GM12878 (cell line): ENCODE data around the gene NXPH1. TPM values are rescaled to one million over a fixed set of nuclear protein-coding genes. Genes with fewer than 3 reads are reported as not detected.

Experiments
- ATAC-seq: fragments of 200-7000 bp; cut with Tn5 transposase; 3 replicates; pipeline ENCODE4 v1.9.1; 2020; ENCODE audit warnings: mild to moderate bottlenecking, moderate library complexity
- BruUV-seq: library from RNA; stranded (reverse); fragments of 400-500 nt; replicated peaks from 2 replicates; lab custom pipeline; 2021; lab: Mats Ljungman, UMichigan
- CTCF ChIA-PET: fragments of 300-600 bp; sonication (Branson Sonifier 250); formaldehyde crosslinking; extraction: SDS; loops from one replicate; lab custom pipeline; 2021; ENCODE audit warnings: inconsistent platforms; lab: Yijun Ruan, JAX
- POLR2A ChIA-PET: fragments of 350-600 bp; formaldehyde crosslinking; extraction: SDS; loops from one replicate; lab custom pipeline; 2021; ENCODE audit warnings: inconsistent platforms; lab: Charles Lee
- RAD21 ChIA-PET: fragments of 300-600 bp; sonication (Branson Sonifier 250); formaldehyde crosslinking; loops from one replicate; lab custom pipeline; 2023; ENCODE audit warnings: antibody characterized with exemption; ENCODE audit not compliant: unreplicated experiment; lab: Charles Lee
- SMC1A ChIA-PET: fragments of 300-600 bp; sonication (Branson Sonifier 250); formaldehyde crosslinking; loops from one replicate; lab custom pipeline; 2023; ENCODE audit not compliant: unreplicated experiment, uncharacterized antibody; lab: Charles Lee
- DNase-seq: peaks from one replicate; pipeline ENCODE4 v3.0.0-alpha.2; 2011; ENCODE audit warnings: low read depth, low spot score
- FAIRE-seq: peaks from 3 replicates; lab custom pipeline; 2011; peaks lifted over from hg19 to GRCh38; lab: Jason Lieb, UNC
- H2AFZ ChIP-seq: 2 replicates; pipeline ENCODE4 v1.6.0; 2011; ENCODE audit warnings: low read depth, low read length, control low read depth; ENCODE audit not compliant: control insufficient read depth
- H3K27ac ChIP-seq: 2 replicates; pipeline ENCODE4 v1.5.1; 2011; ENCODE audit warnings: control low read depth; ENCODE audit not compliant: control insufficient read depth, insufficient read depth
- H3K27me3 ChIP-seq, 2 experiments: replicated peaks in 1 of 2; 2 replicates each; pipeline versions ENCODE4 v1.6.0 to v1.6.1; 2011; ENCODE audit warnings: low read length in 1 of 2; ENCODE audit not compliant: control insufficient read depth in 2 of 2, insufficient read depth in 2 of 2
- H3K36me3 ChIP-seq, 2 experiments: 2 replicates each; pipeline ENCODE4 v1.5.1; 2011; ENCODE audit warnings: low read length in 1 of 2; ENCODE audit not compliant: control insufficient read depth in 2 of 2, insufficient read depth in 2 of 2
- H3K4me1 ChIP-seq: 2 replicates; pipeline ENCODE4 v1.6.1; 2011; ENCODE audit warnings: mild to moderate bottlenecking, low read length, moderate library complexity, mixed read lengths; ENCODE audit not compliant: control insufficient read depth, insufficient read depth
- H3K4me2 ChIP-seq: 2 replicates; pipeline ENCODE4 v1.6.0; 2011; ENCODE audit warnings: control low read depth; ENCODE audit not compliant: control insufficient read depth, insufficient read depth
- H3K4me3 ChIP-seq: fragments of 200-600 bp; sonication (generic); 2 replicates; pipeline ENCODE4 v1.5.1; 2016
- H3K79me2 ChIP-seq: 2 replicates; pipeline ENCODE4 v1.6.0; 2011; ENCODE audit warnings: low read length; ENCODE audit not compliant: control insufficient read depth, insufficient read depth
- H3K9ac ChIP-seq: 2 replicates; pipeline ENCODE4 v1.8.0; 2011; ENCODE audit warnings: low read length, control low read depth, mixed read lengths; ENCODE audit not compliant: control insufficient read depth, insufficient read depth
- H3K9me3 ChIP-seq: replicated peaks from 3 replicates; pipeline ENCODE4 v1.5.1; 2011; ENCODE audit warnings: mild to moderate bottlenecking, low read length; ENCODE audit not compliant: control insufficient read depth, insufficient read depth
- H4K20me1 ChIP-seq: 2 replicates; pipeline ENCODE4 v1.6.0; 2011; ENCODE audit not compliant: control insufficient read depth, insufficient read depth
- CBX3 ChIP-seq: fragments of 200-600 bp; sonication (generic); IDR thresholded peaks from 2 replicates; pipeline ENCODE4 v1.6.1; 2016; ENCODE audit warnings: low read depth, borderline replicate concordance
- EED ChIP-seq: sonication (generic); IDR thresholded peaks from 2 replicates; pipeline ENCODE4 v1.6.1; 2016; ENCODE audit warnings: antibody characterized with exemption, low read depth
- HCFC1 ChIP-seq: fragments of 150-350 bp; IDR thresholded peaks from 2 replicates; pipeline ENCODE4 v1.6.1; 2014; ENCODE audit warnings: low read length
- JUNB ChIP-seq: IDR thresholded peaks from 2 replicates; pipeline ENCODE4 v1.6.1; 2016; ENCODE audit warnings: antibody characterized with exemption, mild to moderate bottlenecking
- NFIC ChIP-seq: IDR thresholded peaks from 2 replicates; pipeline ENCODE4 v1.6.1; 2012; ENCODE audit warnings: low read depth, mild to moderate bottlenecking, inconsistent platforms, low read length, moderate library complexity
- NFXL1 ChIP-seq: fragments of 450-650 bp; IDR thresholded peaks from 2 replicates; pipeline ENCODE4 v1.6.1; 2017; ENCODE audit warnings: antibody characterized with exemption, mild to moderate bottlenecking, borderline replicate concordance
- PRDM15 ChIP-seq: fragments of 450-650 bp; formaldehyde crosslinking; IDR thresholded peaks from 2 replicates; pipeline ENCODE4 v1.4.0; 2020; ENCODE audit warnings: mild to moderate bottlenecking, moderate library complexity
- RAD51 ChIP-seq: fragments of 450-650 bp; IDR thresholded peaks from 2 replicates; pipeline ENCODE4 v1.6.1; 2016; ENCODE audit warnings: moderate library complexity, mild to moderate bottlenecking, inconsistent platforms
- REST ChIP-seq: IDR thresholded peaks from 2 replicates; pipeline ENCODE4 v1.6.1; 2012; ENCODE audit warnings: mild to moderate bottlenecking, low read depth, low read length
- WGBS: methylation state at CpG from one replicate; pipeline ENCODE4 v1.1.6; 2016; ENCODE audit warnings: low lambda C conversion rate; ENCODE audit not compliant: insufficient replicate concordance, insufficient coverage; ENCODE audit errors: missing lambda C conversion rate; 5-methylcytosine and 5-hydroxymethylcytosine counted together
- in situ Hi-C: fragments of 300-500 bp; cut with MboI; formaldehyde crosslinking; loops from 9 replicates; pipeline ENCODE4 v1.14.3; 2018; ENCODE audit warnings: mixed read lengths
- intact Hi-C: fragments of 100-400 bp; cut with micrococcal nuclease; formaldehyde crosslinking; loops from one replicate; pipeline ENCODE4 v1.14.2; 2022; ENCODE audit not compliant: unreplicated experiment
- polyA plus RNA-seq, 11 experiments: library from polyadenylated mRNA; depleted of rRNA in 4 of 11; unstranded in 6 of 11; stranded (reverse) in 5 of 11; fragments of >200 nt; fragmentation: Nextera tagmentation in 4 of 11; fragmentation: Illumina TruSeq in 1 of 11; extraction: Ambion mirVana in 4 of 11; extraction: Trizol in 1 of 11; gene quantifications; 1 replicate in 1 of 11; 2 replicates in 10 of 11; pipeline versions ENCODE4 v1.2.1 to v1.2.3, GENCODE V29; 2011 to 2016; ENCODE audit warnings: inconsistent platforms in 2 of 11, missing spikeins in 2 of 11, low read depth in 1 of 11
- total RNA-seq, 4 experiments: library from RNA; depleted of rRNA in 3 of 4; stranded (reverse); fragments of >200 nt in 3 of 4; fragmentation: Illumina TruSeq in 1 of 4; extraction: Trizol in 1 of 4; gene quantifications; 2 replicates each; pipeline versions ENCODE4 v1.2.1 to v1.2.3, GENCODE V29; 2013 to 2021
- TF ChIP-seq, protein P1 (sequence below): fragments of 450-650 bp; IDR thresholded peaks from 2 replicates; pipeline ENCODE4 v1.6.1; 2017; ENCODE audit warnings: low read depth, mild to moderate bottlenecking, moderate library complexity
- TF ChIP-seq, protein P2 (sequence below): fragments of 150-350 bp; IDR thresholded peaks from 2 replicates; pipeline ENCODE4 v1.6.1; 2014; ENCODE audit warnings: mild to moderate bottlenecking, low read depth, low read length

Gene NXPH1
- total and polyA plus RNA-seq, 10 of the 15 experiments (the other 5 are each of a cell fraction or from before 2014, with no cell fraction given): 0.06 to 0.34 TPM; not detected in 8

GRCh38 chr7:8625612-8626011, 192.2 kb downstream of the NXPH1 start (continued):
- no peak for TF ChIP-seq PRDM15 (CRISPR knock-in tag)

GRCh38 chr7:8627325-8627724, 193.9 kb downstream of the NXPH1 start:
- no peaks in the 10 kb centered on the region for H3K9me3 ChIP-seq
- H3K4me1 ChIP-seq: no peaks in the 10 kb centered on the region
- H4K20me1 ChIP-seq: no peaks in the 10 kb centered on the region
- DNase-seq: no peak
- no peak for FAIRE-seq
- no peak overlapping the region for H3K27ac ChIP-seq
- H3K79me2 ChIP-seq: no peaks in the 10 kb centered on the region
- no TSS peak for BruUV-seq
- POLR2A ChIA-PET: no interaction called here
- no peaks in the 10 kb centered on the region for H3K36me3 ChIP-seq
- H3K4me3 ChIP-seq: no peak overlapping the region
- no peaks in the 10 kb centered on the region for H3K27me3 ChIP-seq
- CTCF ChIA-PET: no interaction called here
- RAD21 ChIA-PET: no interaction called here
- no peak overlapping the region for H3K9ac ChIP-seq
- H3K4me2 ChIP-seq: no peak overlapping the region
- no peak for ATAC-seq
- in situ Hi-C loops: no loop called here
- 0% methylated on average over 2 of the region's 2 CpGs for WGBS
- SMC1A ChIA-PET: no interaction called here
- intact Hi-C loops: no loop called here
- no peak overlapping the region for H2AFZ ChIP-seq
- TF ChIP-seq JUNB (no peak), EED (no peak), CBX3 (no peak), NFXL1 (no peak), NFIC (no peak), HCFC1 (no peak), REST (no peak), RAD51 (no peak)
- TF ChIP-seq, protein P1, sequence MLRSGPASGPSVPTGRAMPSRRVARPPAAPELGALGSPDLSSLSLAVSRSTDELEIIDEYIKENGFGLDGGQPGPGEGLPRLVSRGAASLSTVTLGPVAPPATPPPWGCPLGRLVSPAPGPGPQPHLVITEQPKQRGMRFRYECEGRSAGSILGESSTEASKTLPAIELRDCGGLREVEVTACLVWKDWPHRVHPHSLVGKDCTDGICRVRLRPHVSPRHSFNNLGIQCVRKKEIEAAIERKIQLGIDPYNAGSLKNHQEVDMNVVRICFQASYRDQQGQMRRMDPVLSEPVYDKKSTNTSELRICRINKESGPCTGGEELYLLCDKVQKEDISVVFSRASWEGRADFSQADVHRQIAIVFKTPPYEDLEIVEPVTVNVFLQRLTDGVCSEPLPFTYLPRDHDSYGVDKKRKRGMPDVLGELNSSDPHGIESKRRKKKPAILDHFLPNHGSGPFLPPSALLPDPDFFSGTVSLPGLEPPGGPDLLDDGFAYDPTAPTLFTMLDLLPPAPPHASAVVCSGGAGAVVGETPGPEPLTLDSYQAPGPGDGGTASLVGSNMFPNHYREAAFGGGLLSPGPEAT: no peak
- TF ChIP-seq, protein P2, sequence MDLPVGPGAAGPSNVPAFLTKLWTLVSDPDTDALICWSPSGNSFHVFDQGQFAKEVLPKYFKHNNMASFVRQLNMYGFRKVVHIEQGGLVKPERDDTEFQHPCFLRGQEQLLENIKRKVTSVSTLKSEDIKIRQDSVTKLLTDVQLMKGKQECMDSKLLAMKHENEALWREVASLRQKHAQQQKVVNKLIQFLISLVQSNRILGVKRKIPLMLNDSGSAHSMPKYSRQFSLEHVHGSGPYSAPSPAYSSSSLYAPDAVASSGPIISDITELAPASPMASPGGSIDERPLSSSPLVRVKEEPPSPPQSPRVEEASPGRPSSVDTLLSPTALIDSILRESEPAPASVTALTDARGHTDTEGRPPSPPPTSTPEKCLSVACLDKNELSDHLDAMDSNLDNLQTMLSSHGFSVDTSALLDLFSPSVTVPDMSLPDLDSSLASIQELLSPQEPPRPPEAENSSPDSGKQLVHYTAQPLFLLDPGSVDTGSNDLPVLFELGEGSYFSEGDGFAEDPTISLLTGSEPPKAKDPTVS: no peak
